MM.1S (cell line): Measurements from ENCODE around the gene SASS6.

ENCODE experiments used
- CTCF ChIP-seq: fragments of 300-600 bp; sonication (generic); IDR thresholded peaks from 2 replicates; pipeline ENCODE4 v1.5.1; 2016; ENCODE audit warnings: antibody characterized with exemption, low read length, mixed read lengths
- EZH2 ChIP-seq: fragments of 300-600 bp; sonication (generic); optimal IDR thresholded peaks from 2 replicates; pipeline ENCODE3; 2017; ENCODE audit warnings: low read depth, mild to moderate bottlenecking, antibody characterized with exemption, low read length, mixed read lengths
- EZH2phosphoT487 ChIP-seq: fragments of 300-600 bp; sonication (generic); IDR thresholded peaks from 2 replicates; pipeline ENCODE4 v1.6.1; 2018; ENCODE audit warnings: antibody characterized with exemption, low read length

- no peak for TF ChIP-seq CTCF
- no peak for TF ChIP-seq EZH2
- no peak for TF ChIP-seq EZH2phosphoT487
Observed at GRCh38 chr1:100080331-100080730, 52.4 kb downstream of the SASS6 start.
